ENCODE data around the gene SFTPB. TPM values are rescaled to one million over a fixed set of nuclear protein-coding genes. Genes with fewer than 3 reads are reported as not detected.

Gene SFTPB
- total RNA-seq, 1 donor = not detected

- Histone ChIP-seq H3K4me3 (ENCODE audit: low read length) (no peak overlapping the region), H3K9me3 (ENCODE audit: low read depth, low read length) (no peaks in the 10 kb centered on the region), H3K4me1 (ENCODE audit: insufficient read depth, low read length) (peaks cover 98% of the 10 kb centered on the region), H3K27me3 (ENCODE audit: insufficient read depth, low read length) (no peaks in the 10 kb centered on the region)
Measured at GRCh38 chr2:85706599-85707296, 38.7 kb upstream of the SFTPB start.

DNA sequence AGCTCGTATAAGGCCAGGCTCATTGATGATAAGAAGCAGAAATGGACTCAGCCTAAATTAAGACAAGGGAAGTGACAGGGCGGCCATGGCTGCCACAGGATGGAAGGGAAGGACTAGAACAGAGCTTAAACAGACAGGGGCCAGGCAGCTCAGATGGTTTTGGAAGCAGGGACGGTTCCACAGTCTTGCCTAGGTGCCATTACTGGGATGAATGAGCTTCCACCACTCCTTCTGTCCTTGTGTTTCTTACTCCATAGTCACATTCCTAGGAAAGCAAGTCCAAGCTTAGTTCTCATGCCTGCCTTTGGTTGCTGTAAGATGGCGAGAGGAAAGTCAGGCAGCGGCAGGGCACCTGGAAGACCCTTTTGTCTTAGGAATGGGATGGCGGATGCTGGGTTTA, 38.1 kb upstream of the SFTPB start:
- H3K27me3 ChIP-seq (ENCODE audit: insufficient read depth, low read length) = no peaks in the 10 kb centered on the region
- H3K4me1 ChIP-seq (ENCODE audit: insufficient read depth, low read length) = peaks cover 98% of the 10 kb centered on the region
- H3K9me3 ChIP-seq (ENCODE audit: low read depth, low read length) = no peaks in the 10 kb centered on the region
- no peak overlapping the region for H3K4me3 ChIP-seq (ENCODE audit: low read length)

GRCh38 chr2:85705680-85706039, 37.7 kb upstream of the SFTPB start:
- Histone ChIP-seq H3K27me3 (ENCODE audit: insufficient read depth, low read length) (no peaks in the 10 kb centered on the region), H3K4me1 (ENCODE audit: insufficient read depth, low read length) (peaks cover 94% of the 10 kb centered on the region), H3K4me3 (ENCODE audit: low read length) (no peak overlapping the region), H3K9me3 (ENCODE audit: low read depth, low read length) (no peaks in the 10 kb centered on the region)

- no peaks in the 10 kb centered on the region for H3K9me3 ChIP-seq (ENCODE audit: low read depth, low read length)
- H3K4me1 ChIP-seq (ENCODE audit: insufficient read depth, low read length) = peaks cover 88% of the 10 kb centered on the region
- H3K4me3 ChIP-seq (ENCODE audit: low read length) = no peak overlapping the region
- no peaks in the 10 kb centered on the region for H3K27me3 ChIP-seq (ENCODE audit: insufficient read depth, low read length)
Measured at GRCh38 chr2:85704800-85705679, 37.0 kb upstream of the SFTPB start.

DNA sequence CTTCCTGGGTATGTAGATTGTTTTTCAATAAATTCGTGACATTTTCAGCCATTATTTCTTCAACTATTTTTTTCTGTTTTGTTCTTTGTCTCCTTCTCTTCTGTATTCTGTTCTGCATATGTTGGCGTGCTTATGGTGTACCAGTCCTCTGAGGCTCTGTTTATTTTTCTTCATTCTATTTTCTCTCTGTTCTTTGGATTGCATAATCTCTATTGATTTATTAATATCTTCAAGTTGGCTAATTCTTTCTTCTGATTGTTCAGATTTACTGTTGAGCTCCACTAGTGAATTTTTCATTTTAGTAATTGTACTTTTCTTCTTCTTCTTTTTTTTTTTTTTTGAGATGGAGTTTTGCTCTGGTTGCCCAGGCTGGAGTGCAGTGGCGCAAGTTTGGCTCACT, 36.0 kb upstream of the SFTPB start:
- no peaks in the 10 kb centered on the region for H3K9me3 ChIP-seq (ENCODE audit: low read depth, low read length)
- H3K27me3 ChIP-seq (ENCODE audit: insufficient read depth, low read length) = no peaks in the 10 kb centered on the region
- H3K4me1 ChIP-seq (ENCODE audit: insufficient read depth, low read length) = peaks cover 82% of the 10 kb centered on the region
- H3K4me3 ChIP-seq (ENCODE audit: low read length) = no peak overlapping the region

DNA sequence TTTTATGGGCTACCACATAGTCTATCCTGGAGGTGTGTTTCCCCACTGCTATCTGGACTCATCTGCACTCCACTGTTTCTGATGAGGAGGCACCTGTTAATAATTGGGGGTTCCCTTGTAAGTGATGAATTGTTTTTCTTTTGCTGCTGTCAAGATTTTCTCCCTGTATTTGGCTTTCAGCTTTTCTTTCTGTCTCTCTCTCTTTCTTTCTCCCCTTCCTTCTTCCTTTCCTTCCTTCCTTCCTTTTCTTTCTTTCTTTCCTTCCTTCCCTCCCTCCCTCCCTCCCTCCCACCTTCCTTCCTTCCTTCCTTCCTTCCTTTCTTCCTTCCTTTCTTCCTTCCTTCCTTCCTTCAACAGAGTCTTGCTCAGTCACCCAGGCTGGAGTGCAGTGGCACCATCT, 35.3 kb upstream of the SFTPB start:
- Histone ChIP-seq H3K4me1 (ENCODE audit: insufficient read depth, low read length) (peaks cover 80% of the 10 kb centered on the region), H3K4me3 (ENCODE audit: low read length) (no peak overlapping the region), H3K9me3 (ENCODE audit: low read depth, low read length) (no peaks in the 10 kb centered on the region), H3K27me3 (ENCODE audit: insufficient read depth, low read length) (no peaks in the 10 kb centered on the region)

DNA sequence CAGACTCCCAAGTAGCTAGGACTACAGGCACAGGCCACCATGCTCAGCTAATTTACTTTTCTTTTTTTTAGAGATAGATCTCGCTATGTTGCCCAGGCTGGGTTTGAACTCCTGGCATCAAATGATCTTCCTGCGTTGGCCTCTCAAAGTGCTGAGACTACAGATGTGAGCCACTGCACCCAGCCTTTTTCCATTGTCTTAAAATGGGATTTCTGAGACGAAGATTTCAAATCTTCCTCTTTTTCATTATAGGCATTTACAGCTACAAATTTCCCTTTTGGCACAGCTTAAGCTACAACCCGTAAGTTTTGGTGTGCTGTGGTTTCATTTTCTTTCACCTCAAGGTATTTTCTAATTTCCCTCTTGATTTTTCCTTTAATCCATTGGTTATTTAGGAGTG, 34.8 kb upstream of the SFTPB start:
- no peaks in the 10 kb centered on the region for H3K9me3 ChIP-seq (ENCODE audit: low read depth, low read length)
- peaks cover 81% of the 10 kb centered on the region for H3K4me1 ChIP-seq (ENCODE audit: insufficient read depth, low read length)
- H3K27me3 ChIP-seq (ENCODE audit: insufficient read depth, low read length) = no peaks in the 10 kb centered on the region
- H3K4me3 ChIP-seq (ENCODE audit: low read length) = no peak overlapping the region

- Histone ChIP-seq H3K27me3 (ENCODE audit: insufficient read depth, low read length) (no peaks in the 10 kb centered on the region), H3K9me3 (ENCODE audit: low read depth, low read length) (no peaks in the 10 kb centered on the region), H3K4me1 (ENCODE audit: insufficient read depth, low read length) (peaks cover 80% of the 10 kb centered on the region), H3K4me3 (ENCODE audit: low read length) (no peak overlapping the region)
Measured at GRCh38 chr2:85702172-85702571, 34.2 kb upstream of the SFTPB start.

- Histone ChIP-seq H3K4me3 (ENCODE audit: low read length) (no peak overlapping the region), H3K9me3 (ENCODE audit: low read depth, low read length) (no peaks in the 10 kb centered on the region), H3K27me3 (ENCODE audit: insufficient read depth, low read length) (no peaks in the 10 kb centered on the region), H3K4me1 (ENCODE audit: insufficient read depth, low read length) (peaks cover 60% of the 10 kb centered on the region)
Measured at GRCh38 chr2:85699325-85699724, 31.3 kb upstream of the SFTPB start.

- Histone ChIP-seq H3K4me3 (ENCODE audit: low read length) (no peak overlapping the region), H3K27me3 (ENCODE audit: insufficient read depth, low read length) (no peaks in the 10 kb centered on the region), H3K9me3 (ENCODE audit: low read depth, low read length) (no peaks in the 10 kb centered on the region), H3K4me1 (ENCODE audit: insufficient read depth, low read length) (peaks cover 57% of the 10 kb centered on the region)
Measured at GRCh38 chr2:85698880-85699254, 30.9 kb upstream of the SFTPB start.

- H3K9me3 ChIP-seq (ENCODE audit: low read depth, low read length) = no peaks in the 10 kb centered on the region
- no peaks in the 10 kb centered on the region for H3K27me3 ChIP-seq (ENCODE audit: insufficient read depth, low read length)
- peaks cover 58% of the 10 kb centered on the region for H3K4me1 ChIP-seq (ENCODE audit: insufficient read depth, low read length)
- H3K4me3 ChIP-seq (ENCODE audit: low read length) = peak overlapping the region; percentile 3
Measured at GRCh38 chr2:85698184-85698879, 30.3 kb upstream of the SFTPB start.

- H3K27me3 ChIP-seq (ENCODE audit: insufficient read depth, low read length) = no peaks in the 10 kb centered on the region
- H3K4me1 ChIP-seq (ENCODE audit: insufficient read depth, low read length) = peaks cover 57% of the 10 kb centered on the region
- peak overlapping the region; percentile 41 for H3K4me3 ChIP-seq (ENCODE audit: low read length)
- no peaks in the 10 kb centered on the region for H3K9me3 ChIP-seq (ENCODE audit: low read depth, low read length)
Measured at GRCh38 chr2:85697716-85698115, 29.7 kb upstream of the SFTPB start.

- H3K9me3 ChIP-seq (ENCODE audit: low read depth, low read length) = no peaks in the 10 kb centered on the region
- H3K27me3 ChIP-seq (ENCODE audit: insufficient read depth, low read length) = no peaks in the 10 kb centered on the region
- peaks cover 51% of the 10 kb centered on the region for H3K4me1 ChIP-seq (ENCODE audit: insufficient read depth, low read length)
- peak overlapping the region; percentile 41 for H3K4me3 ChIP-seq (ENCODE audit: low read length)
Measured at GRCh38 chr2:85697096-85697495, 29.1 kb upstream of the SFTPB start.

GRCh38 chr2:85695691-85696668, 28.0 kb upstream of the SFTPB start:
- H3K4me3 ChIP-seq (ENCODE audit: low read length) = peak overlapping the region; percentile 41
- H3K9me3 ChIP-seq (ENCODE audit: low read depth, low read length) = no peaks in the 10 kb centered on the region
- no peaks in the 10 kb centered on the region for H3K27me3 ChIP-seq (ENCODE audit: insufficient read depth, low read length)
- H3K4me1 ChIP-seq (ENCODE audit: insufficient read depth, low read length) = peaks cover 40% of the 10 kb centered on the region
